MM.1S (cell line): Measurements from ENCODE around the gene MTHFR.

Experiments
- DNase-seq: peaks from one replicate; pipeline ENCODE4 v3.0.0-alpha.2; 2015
- H2AFZ ChIP-seq: fragments of 300-600 bp; sonication (generic); 2 replicates; pipeline ENCODE4 v1.6.0; 2016; ENCODE audit warnings: antibody characterized with exemption, low read length
- H3F3A ChIP-seq: fragments of 300-600 bp; sonication (generic); 2 replicates; pipeline ENCODE4 v1.6.1; 2016; ENCODE audit warnings: mild to moderate bottlenecking, antibody characterized with exemption, low read length, moderate library complexity, mixed read lengths; ENCODE audit not compliant: insufficient read depth
- H3K27ac ChIP-seq: fragments of 300-600 bp; sonication (generic); 2 replicates; pipeline ENCODE4 v1.5.1; 2016; ENCODE audit warnings: mild to moderate bottlenecking, low read length
- H3K27me3 ChIP-seq: fragments of 300-600 bp; sonication (generic); replicated peaks from 2 replicates; pipeline ENCODE4 v1.6.0; 2016; ENCODE audit warnings: low read length; ENCODE audit not compliant: insufficient read depth
- H3K36me3 ChIP-seq: fragments of 300-600 bp; sonication (generic); replicated peaks from 2 replicates; pipeline ENCODE4 v1.6.1; 2016; ENCODE audit warnings: mild to moderate bottlenecking, low read length, mixed read lengths; ENCODE audit not compliant: insufficient read depth
- H3K4me1 ChIP-seq: fragments of 300-600 bp; sonication (generic); 2 replicates; pipeline ENCODE4 v1.6.1; 2016; ENCODE audit warnings: low read length, mixed read lengths
- H3K4me2 ChIP-seq: fragments of 300-600 bp; sonication (generic); 2 replicates; pipeline ENCODE4 v1.6.0; 2016; ENCODE audit warnings: low read depth, low read length
- H3K4me3 ChIP-seq: fragments of 300-600 bp; sonication (generic); 2 replicates; pipeline ENCODE4 v1.5.1; 2016; ENCODE audit warnings: low read length, mixed read lengths
- H3K79me2 ChIP-seq: fragments of 300-600 bp; sonication (generic); 2 replicates; pipeline ENCODE4 v1.6.1; 2016; ENCODE audit warnings: mixed run types, low read length, mixed read lengths
- H3K9ac ChIP-seq: fragments of 300-600 bp; sonication (generic); 2 replicates; pipeline ENCODE4 v1.6.1; 2016; ENCODE audit warnings: low read length, mixed read lengths
- H3K9me2 ChIP-seq: fragments of 300-600 bp; sonication (generic); replicated peaks from 2 replicates; pipeline ENCODE4 v1.6.1; 2016; ENCODE audit warnings: mild to moderate bottlenecking, low read length, mixed read lengths; ENCODE audit not compliant: insufficient read depth
- H3K9me3 ChIP-seq: fragments of 300-600 bp; sonication (generic); replicated peaks from 2 replicates; pipeline ENCODE4 v1.6.1; 2016; ENCODE audit warnings: mild to moderate bottlenecking, low read length, mixed read lengths; ENCODE audit not compliant: insufficient read depth
- H4K20me1 ChIP-seq: fragments of 300-600 bp; sonication (generic); 2 replicates; pipeline ENCODE4 v1.6.1; 2016; ENCODE audit warnings: mild to moderate bottlenecking, low read length, moderate library complexity, mixed read lengths; ENCODE audit not compliant: insufficient read depth
- EZH2 ChIP-seq: fragments of 300-600 bp; sonication (generic); optimal IDR thresholded peaks from 2 replicates; pipeline ENCODE3; 2017; ENCODE audit warnings: low read depth, mild to moderate bottlenecking, antibody characterized with exemption, low read length, mixed read lengths
- EZH2phosphoT487 ChIP-seq: fragments of 300-600 bp; sonication (generic); IDR thresholded peaks from 2 replicates; pipeline ENCODE4 v1.6.1; 2018; ENCODE audit warnings: antibody characterized with exemption, low read length
- TF ChIP-seq, protein P1 (sequence below): fragments of 300-600 bp; sonication (generic); IDR thresholded peaks from 2 replicates; pipeline ENCODE4 v1.5.1; 2016; ENCODE audit warnings: antibody characterized with exemption, low read length, mixed read lengths

MTHFR gene

DNA sequence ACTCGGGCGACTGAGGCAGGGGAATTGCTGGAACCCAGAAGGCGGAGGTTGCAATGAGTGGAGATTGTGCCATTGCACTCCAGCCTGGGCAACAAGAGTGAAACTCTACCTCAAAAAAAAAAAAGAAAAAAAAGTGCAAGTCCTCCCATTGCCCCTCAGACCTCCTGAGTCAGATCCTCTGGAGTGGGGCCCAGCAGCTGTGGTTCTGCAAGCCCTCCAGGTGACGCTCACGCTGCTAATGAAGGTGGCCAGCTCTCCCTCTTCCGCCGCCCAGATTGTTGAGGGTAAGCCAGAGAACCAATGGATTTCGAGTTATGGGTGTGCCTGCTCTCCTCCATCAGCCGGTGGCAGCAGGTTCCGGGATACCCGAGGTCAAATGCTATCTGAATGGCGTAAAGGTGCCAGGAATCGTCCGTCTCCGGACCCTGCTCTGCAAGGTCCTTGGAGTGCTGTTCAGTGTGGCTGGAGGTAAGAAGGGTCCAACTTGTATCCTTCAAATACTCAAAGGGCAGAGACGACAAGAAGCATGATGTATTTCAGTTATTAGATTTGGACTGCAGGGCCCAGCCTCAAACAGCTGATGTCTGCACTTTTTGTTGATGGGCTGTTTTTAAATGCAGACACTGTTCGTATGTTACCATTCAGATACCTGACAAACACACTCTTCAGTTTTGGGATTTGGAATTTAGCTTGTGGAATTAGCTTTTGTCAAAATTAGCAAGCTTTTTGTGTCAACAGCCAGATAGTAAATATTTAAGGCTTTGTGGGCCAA is 17.8 kb upstream of the MTHFR start:
- no peaks in the 10 kb centered on the region for H4K20me1 ChIP-seq
- DNase-seq = no peak
- TF ChIP-seq EZH2 (no peak), EZH2phosphoT487 (no peak)
- TF ChIP-seq, protein P1, sequence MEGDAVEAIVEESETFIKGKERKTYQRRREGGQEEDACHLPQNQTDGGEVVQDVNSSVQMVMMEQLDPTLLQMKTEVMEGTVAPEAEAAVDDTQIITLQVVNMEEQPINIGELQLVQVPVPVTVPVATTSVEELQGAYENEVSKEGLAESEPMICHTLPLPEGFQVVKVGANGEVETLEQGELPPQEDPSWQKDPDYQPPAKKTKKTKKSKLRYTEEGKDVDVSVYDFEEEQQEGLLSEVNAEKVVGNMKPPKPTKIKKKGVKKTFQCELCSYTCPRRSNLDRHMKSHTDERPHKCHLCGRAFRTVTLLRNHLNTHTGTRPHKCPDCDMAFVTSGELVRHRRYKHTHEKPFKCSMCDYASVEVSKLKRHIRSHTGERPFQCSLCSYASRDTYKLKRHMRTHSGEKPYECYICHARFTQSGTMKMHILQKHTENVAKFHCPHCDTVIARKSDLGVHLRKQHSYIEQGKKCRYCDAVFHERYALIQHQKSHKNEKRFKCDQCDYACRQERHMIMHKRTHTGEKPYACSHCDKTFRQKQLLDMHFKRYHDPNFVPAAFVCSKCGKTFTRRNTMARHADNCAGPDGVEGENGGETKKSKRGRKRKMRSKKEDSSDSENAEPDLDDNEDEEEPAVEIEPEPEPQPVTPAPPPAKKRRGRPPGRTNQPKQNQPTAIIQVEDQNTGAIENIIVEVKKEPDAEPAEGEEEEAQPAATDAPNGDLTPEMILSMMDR = no peak

DNA sequence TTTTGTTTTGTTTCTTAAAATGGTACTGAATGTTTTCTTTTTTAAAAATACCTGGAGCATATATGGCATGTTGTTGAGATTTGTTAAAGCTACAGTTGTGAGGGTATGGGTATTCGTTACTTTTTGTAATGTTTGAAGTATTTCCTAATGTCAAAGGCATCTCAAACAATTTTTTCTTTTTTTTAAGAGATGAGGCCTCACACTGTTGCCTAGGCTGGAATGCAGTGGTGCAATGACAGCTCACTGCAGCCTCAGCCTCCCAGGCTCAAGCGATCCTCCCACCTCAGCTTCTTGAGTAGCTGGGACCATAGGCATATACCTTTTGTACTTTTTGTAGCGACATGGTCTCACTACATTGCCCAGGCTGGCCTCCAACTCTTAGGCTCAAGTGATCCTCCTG is 16.3 kb upstream of the MTHFR start:
- H3K4me2 ChIP-seq = no peak overlapping the region
- H3K4me1 ChIP-seq = no peaks in the 10 kb centered on the region
- no peaks in the 10 kb centered on the region for H3K27me3 ChIP-seq
- no peak overlapping the region for H3K9ac ChIP-seq
- H3K4me3 ChIP-seq = no peak overlapping the region
- H2AFZ ChIP-seq = no peak overlapping the region
- H3F3A ChIP-seq = no peaks in the 10 kb centered on the region
- no peaks in the 10 kb centered on the region for H3K9me3 ChIP-seq
- no peak for DNase-seq
- peaks cover 6% of the 10 kb centered on the region for H3K36me3 ChIP-seq
- H3K9me2 ChIP-seq = no peaks in the 10 kb centered on the region
- no peak overlapping the region for H3K27ac ChIP-seq
- no peak for TF ChIP-seq EZH2phosphoT487
- TF ChIP-seq, protein P1 = no peak
- TF ChIP-seq EZH2 = no peak
- no peaks in the 10 kb centered on the region for H4K20me1 ChIP-seq
- no peaks in the 10 kb centered on the region for H3K79me2 ChIP-seq

More for the DNA sequence above, 17.8 kb upstream of the MTHFR start:
- Histone ChIP-seq H3F3A (no peaks in the 10 kb centered on the region), H3K9me2 (no peaks in the 10 kb centered on the region), H2AFZ (no peak overlapping the region), H3K4me3 (no peak overlapping the region), H3K4me1 (no peaks in the 10 kb centered on the region), H3K27ac (no peak overlapping the region), H3K9ac (no peak overlapping the region), H3K9me3 (no peaks in the 10 kb centered on the region), H3K36me3 (no peaks in the 10 kb centered on the region), H3K79me2 (no peaks in the 10 kb centered on the region), H3K27me3 (no peaks in the 10 kb centered on the region), H3K4me2 (no peak overlapping the region)

DNA sequence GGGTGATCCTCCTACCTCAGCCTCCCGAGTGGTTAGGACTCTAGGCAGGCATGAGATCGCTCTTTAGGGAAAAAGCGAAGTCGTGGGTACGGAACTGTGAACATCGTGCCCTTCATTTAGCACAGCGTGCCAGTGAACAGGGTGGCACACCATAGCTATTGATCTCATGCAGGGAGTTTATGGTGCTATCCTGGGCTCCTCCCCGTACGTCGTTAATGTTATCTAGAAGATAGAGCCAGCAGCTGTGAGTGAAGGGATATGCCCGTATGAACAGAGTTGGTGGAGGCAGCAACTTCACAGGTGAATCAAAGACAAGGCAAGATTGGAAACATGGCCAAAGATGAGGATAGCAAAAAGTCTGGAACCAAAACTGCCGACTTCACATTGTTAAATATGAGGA is 11.4 kb upstream of the MTHFR start:
- no peak overlapping the region for H3K4me3 ChIP-seq
- no peak for DNase-seq
- H3F3A ChIP-seq = no peaks in the 10 kb centered on the region
- peaks cover 9% of the 10 kb centered on the region for H3K36me3 ChIP-seq
- H3K79me2 ChIP-seq = no peaks in the 10 kb centered on the region; the same call in 1 of the 2 replicates
- H3K4me2 ChIP-seq = no peak overlapping the region
- H2AFZ ChIP-seq = no peak overlapping the region
- TF ChIP-seq EZH2 (no peak), EZH2phosphoT487 (no peak)
- TF ChIP-seq, protein P1 = no peak
- H3K27ac ChIP-seq = no peak overlapping the region
- H3K9me3 ChIP-seq = no peaks in the 10 kb centered on the region
- H3K4me1 ChIP-seq = no peaks in the 10 kb centered on the region
- no peaks in the 10 kb centered on the region for H3K27me3 ChIP-seq
- H4K20me1 ChIP-seq = no peaks in the 10 kb centered on the region
- no peaks in the 10 kb centered on the region for H3K9me2 ChIP-seq
- no peak overlapping the region for H3K9ac ChIP-seq
